GM18867 (cell line): ENCODE results near the gene FCGR3A.

Experiments
- ATAC-seq: cut with Tn5 transposase; IDR thresholded peaks from one replicate; pipeline ENCODE4 v1.9.1; 2021; ENCODE audit warnings: mild to moderate bottlenecking, moderate library complexity; ENCODE audit not compliant: unreplicated experiment

FCGR3A gene

DNA sequence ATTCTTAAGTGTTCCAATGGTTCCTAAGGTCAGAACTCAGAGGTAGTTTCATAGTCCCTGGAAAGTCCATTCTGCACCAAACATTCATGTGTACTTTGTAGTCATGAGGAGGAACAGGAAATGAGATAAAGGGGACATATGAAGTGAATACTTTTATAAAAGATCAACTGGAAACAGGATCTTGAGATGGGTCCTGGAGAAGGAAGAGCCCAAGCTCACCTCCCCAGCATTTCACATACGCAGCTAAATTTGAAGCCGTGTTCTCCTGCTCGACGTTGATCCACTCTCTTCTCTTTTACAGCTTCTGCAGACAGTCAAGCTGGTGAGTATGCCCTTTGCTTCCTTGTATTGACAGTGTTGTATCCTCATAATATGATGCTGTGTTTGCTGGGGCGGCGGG, 43.9 kb downstream of the FCGR3A start:
- ATAC-seq = no peak

DNA sequence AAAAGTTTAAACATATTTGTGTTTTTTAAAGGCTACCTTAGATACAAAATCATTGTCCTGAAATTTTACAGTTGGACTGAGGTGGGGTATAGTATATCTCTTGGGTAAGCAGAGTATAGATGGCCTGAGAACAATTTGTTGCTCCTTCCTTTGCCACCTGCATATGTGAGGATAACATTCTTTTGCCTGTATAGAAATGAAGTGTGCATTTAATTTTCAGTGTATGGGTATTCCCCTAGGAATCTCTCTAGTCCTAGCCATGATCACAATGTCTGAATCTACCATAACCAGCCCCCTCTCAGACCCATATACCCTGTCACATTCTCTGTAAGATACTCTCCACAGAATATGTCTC, 46.2 kb downstream of the FCGR3A start:
- ATAC-seq = no peak

GRCh38 chr1:161502641-161503393, 46.8 kb downstream of the FCGR3A start:
- ATAC-seq = no peak

DNA sequence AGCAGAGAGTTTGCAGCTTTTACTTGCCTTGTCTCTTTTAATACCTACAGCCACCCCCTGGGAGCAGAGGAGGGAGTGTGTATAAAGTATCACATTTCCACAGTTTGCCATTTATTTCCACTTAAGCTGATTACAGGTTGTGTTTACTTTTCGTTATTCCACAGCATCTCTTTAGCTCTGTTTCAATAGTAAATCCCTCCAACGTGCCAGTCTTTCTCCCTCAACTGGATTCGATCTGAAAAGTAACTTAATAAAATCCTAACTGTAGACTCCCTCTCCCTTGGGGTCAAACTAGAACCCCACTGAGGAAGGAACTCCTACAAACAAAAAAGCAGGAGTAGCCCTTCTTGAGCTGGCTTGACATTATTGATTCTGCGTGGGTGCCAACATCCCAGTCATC, 47.4 kb downstream of the FCGR3A start:
- no peak for ATAC-seq

DNA sequence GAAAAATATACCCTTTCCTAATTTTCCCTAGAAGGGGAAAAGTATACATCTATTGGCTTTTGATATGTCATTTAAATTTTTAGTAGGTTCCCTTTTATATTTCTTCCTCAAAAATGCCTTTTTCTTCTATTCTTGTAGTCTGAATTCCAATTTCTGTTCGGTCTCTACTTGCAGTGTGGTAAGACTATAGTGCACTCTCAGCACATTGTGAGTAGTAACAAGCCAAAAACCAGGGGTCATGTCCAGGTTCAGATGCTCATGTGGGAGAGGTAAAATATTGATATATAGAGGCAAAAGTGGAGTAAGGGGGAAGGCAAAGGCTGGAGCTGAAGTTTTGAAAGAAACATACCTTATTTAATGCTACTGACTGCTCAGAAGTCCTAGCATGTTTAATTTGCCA, 48.4 kb downstream of the FCGR3A start:
- ATAC-seq = no peak

DNA sequence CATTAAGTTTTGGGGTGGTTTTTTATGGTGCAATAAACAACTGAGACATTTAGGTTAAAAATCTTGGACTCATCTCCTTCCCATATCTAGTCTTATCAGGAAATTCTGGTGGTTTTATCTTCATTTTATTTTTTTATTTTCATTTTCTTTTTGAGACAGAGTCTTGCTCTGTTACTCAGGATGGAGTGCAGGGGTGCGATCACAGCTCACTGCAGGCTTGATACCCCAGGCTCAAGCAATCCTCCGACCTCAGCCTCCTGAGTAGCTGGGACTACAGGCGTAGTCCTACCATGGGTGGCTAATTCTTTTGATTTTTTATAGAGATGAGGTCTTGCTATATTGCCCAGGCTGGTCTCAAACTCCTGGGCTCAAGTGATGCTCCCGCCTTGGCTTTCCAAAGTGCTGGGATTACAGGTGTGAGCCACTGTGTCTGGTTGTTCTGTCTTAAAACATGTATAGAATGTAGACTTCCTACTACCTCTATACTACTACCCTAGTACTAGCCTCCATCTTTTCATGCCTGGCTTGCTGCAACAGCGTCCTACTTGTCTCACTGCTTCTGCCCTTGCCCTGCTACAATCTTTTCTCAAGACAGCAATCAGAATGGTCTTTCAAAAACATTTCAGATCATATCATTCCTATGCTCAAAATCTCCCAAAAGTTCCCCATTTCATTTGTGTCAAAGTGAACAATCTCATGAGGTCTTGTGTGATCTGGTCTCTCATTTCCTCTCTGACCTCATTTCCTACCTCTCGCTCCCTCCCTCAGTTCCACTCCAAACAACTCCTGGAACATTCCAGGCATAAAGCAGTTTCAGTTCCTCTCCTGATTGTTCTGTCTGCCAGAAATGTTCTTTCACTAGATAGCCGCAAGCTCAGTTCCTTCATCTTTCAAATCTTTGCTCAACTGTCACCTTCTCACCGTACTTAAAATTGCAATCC, 50.2 kb downstream of the FCGR3A start:
- ATAC-seq = no peak

DNA sequence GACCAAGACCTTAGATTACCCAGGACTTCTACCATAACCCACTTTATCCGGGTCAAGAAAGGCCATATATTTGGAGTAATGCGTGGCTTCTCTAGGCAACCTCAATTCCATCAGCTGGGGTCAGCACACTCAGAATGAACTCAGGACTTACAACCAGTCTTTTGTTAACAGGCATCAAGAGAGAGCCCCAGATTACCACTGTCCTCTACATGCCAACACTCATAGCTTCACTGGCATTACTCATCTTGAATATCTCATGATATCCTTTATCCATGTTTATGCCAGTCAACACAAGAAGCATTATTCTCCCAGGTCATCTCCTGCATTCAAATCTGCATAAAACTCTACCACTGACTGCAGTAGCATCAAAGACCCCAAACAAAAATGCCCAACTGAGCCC, 51.0 kb downstream of the FCGR3A start:
- ATAC-seq = no peak

- ATAC-seq = no peak
Observed at GRCh38 chr1:161497961-161498360, 51.7 kb downstream of the FCGR3A start.

DNA sequence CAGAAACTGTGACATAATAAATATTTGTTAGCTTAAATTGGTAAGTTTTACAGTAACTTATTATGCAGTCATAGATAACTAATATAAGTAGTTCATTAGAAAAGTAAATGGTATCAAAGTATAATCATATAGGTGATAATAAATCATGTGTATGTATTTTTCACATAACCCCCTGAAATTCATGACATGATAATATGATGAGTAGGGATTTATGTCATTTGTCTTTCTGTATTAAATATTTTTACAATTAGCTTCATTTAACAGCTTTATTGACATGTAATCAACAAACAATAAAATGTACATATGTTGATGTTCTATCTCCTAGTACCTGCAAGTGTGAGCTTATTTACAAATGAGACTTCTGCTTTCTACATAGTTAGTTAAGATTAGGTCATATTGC, 54.1 kb downstream of the FCGR3A start:
- no peak for ATAC-seq

GRCh38 chr1:161494091-161494735, 55.4 kb downstream of the FCGR3A start:
- ATAC-seq = no peak

DNA sequence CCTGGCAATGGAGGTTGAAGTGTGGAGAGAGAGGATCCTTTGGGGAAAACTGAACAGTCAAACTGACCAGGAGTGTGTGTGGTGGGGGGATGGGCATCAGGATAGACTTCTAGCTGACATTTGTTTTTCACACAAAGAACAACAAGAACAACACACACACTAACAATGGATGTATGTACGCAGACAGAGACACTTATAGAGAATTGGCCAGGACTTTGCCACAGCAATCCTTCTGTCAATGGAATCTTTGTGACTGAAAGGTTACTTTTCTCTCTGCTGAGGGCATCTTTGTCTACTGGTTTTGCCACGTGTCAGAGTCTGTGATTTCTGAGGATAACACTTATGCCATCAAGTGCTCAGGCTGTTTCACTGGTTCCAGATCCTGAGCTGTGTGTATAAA, 56.8 kb downstream of the FCGR3A start:
- no peak for ATAC-seq
